Sigmoid colon (tissue), 7 donors: ENCODE results near the gene ZFYVE28. TPM values are rescaled to one million over a fixed set of nuclear protein-coding genes. Genes with fewer than 3 reads are reported as not detected.

Source experiments
- DNase-seq: peaks from one replicate; pipeline ENCODE4 v3.0.0-alpha.2; 2019
- H3K27ac ChIP-seq, 4 donors: fragments of 200-600 bp; sonication (generic); one replicate each; pipeline ENCODE4 v1.5.1; 2016 to 2019; ENCODE audit warnings: mild to moderate bottlenecking in 1 of 4
- H3K27me3 ChIP-seq, 3 donors: fragments of 200-600 bp; sonication (generic); one replicate each; pipeline ENCODE4 v1.5.1; 2019; ENCODE audit warnings: mild to moderate bottlenecking in 1 of 3
- H3K36me3 ChIP-seq, 4 donors: fragments of 200-600 bp; sonication (generic); one replicate each; pipeline ENCODE4 v1.5.1; 2016 to 2019
- H3K4me1 ChIP-seq, 4 donors: fragments of 200-600 bp; sonication (generic); one replicate each; pipeline ENCODE4 v1.5.1; 2017 to 2019
- H3K4me3 ChIP-seq, 4 donors: fragments of 200-600 bp; sonication (generic); one replicate each; pipeline ENCODE4 v1.5.1; 2017 to 2019; ENCODE audit warnings: mild to moderate bottlenecking in 2 of 4, moderate library complexity in 1 of 4
- H3K9me3 ChIP-seq, 4 donors: fragments of 200-600 bp in 3 of 4; sonication (generic) in 3 of 4; one replicate each; pipeline versions ENCODE4 v1.5.1 to v1.6.1; 2013 to 2019
- CTCF ChIP-seq, 4 experiments: fragments of 450-650 bp in 3 of 4; fragments of 200-600 bp in 1 of 4; IDR thresholded peaks; one replicate each; pipeline ENCODE4 v1.5.1; 2016 to 2019; ENCODE audit warnings: antibody characterized with exemption in 4 of 4, mild to moderate bottlenecking in 3 of 4, moderate library complexity in 2 of 4
- EP300 ChIP-seq, 4 donors: sonication (generic); formaldehyde crosslinking; IDR thresholded peaks; one replicate each; pipeline ENCODE4 v1.6.1; 2017; ENCODE audit warnings: antibody characterized with exemption in 4 of 4
- POLR2A ChIP-seq, 2 donors: fragments of 450-650 bp; IDR thresholded peaks; one replicate each; pipeline ENCODE4 v1.6.1; 2016; ENCODE audit warnings: antibody characterized with exemption in 2 of 2, mild to moderate bottlenecking in 2 of 2, moderate library complexity in 2 of 2
- POLR2AphosphoS5 ChIP-seq, 4 donors: sonication (generic); formaldehyde crosslinking; IDR thresholded peaks; one replicate each; pipeline ENCODE4 v1.6.1; 2017; ENCODE audit warnings: antibody characterized with exemption in 4 of 4
- WGBS, 2 donors: extraction: QIAGEN DNeasy Blood & Tissue Kit; methylation state at CpG; one replicate each; pipeline ENCODE4 v1.1.7; 2013; 5-methylcytosine and 5-hydroxymethylcytosine counted together
- intact Hi-C: fragments of 100-400 bp; cut with DNase I; formaldehyde crosslinking; loops from one replicate; pipeline ENCODE4 v1.15.1; 2023
- polyA plus RNA-seq, 3 donors: library from polyadenylated mRNA; stranded (reverse); fragments of 200-250 nt; gene quantifications; one replicate each; pipeline ENCODE4 v1.2.3, GENCODE V29; 2013
- total RNA-seq, 4 donors: library from RNA; depleted of rRNA; stranded (reverse); fragments of >200 nt; gene quantifications; one replicate each; pipeline ENCODE4 v1.1.0, GENCODE V29; 2016
- donor health status: healthy with polysubstance abuse.
- donor health status: Bipolar disorder and iron deficiency.
- donor health status: healthy.

Gene ZFYVE28
- total and polyA plus RNA-seq, 7 donors = 3.1 to 24.1 (median 13.0) TPM

GRCh38 chr4:2457481-2458295 lies 39.2 kb upstream of the ZFYVE28 start:
- 68 to 85% methylated on average over 24 of the region's 24 CpGs for WGBS, 2 donors
- no peaks in the 10 kb centered on the region for H3K36me3 ChIP-seq
- intact Hi-C loops = no loop called here
- no peaks in the 10 kb centered on the region for H3K9me3 ChIP-seq
- DNase-seq = no peak
- no peaks in the 10 kb centered on the region for H3K27me3 ChIP-seq
- H3K4me3 ChIP-seq = no peak overlapping the region
- no peak overlapping the region for H3K27ac ChIP-seq
- no peak for TF ChIP-seq POLR2AphosphoS5 (IDR thresholded peaks at IDR 0.05)
- no peak for TF ChIP-seq POLR2A (IDR thresholded peaks at IDR 0.05)
- TF ChIP-seq CTCF (IDR thresholded peaks at IDR 0.05) = no peak
- no peak for TF ChIP-seq EP300 (IDR thresholded peaks at IDR 0.05)
- peaks cover 0 to 10% (median 7%) of the 10 kb centered on the region in 4 donors for H3K4me1 ChIP-seq

DNA sequence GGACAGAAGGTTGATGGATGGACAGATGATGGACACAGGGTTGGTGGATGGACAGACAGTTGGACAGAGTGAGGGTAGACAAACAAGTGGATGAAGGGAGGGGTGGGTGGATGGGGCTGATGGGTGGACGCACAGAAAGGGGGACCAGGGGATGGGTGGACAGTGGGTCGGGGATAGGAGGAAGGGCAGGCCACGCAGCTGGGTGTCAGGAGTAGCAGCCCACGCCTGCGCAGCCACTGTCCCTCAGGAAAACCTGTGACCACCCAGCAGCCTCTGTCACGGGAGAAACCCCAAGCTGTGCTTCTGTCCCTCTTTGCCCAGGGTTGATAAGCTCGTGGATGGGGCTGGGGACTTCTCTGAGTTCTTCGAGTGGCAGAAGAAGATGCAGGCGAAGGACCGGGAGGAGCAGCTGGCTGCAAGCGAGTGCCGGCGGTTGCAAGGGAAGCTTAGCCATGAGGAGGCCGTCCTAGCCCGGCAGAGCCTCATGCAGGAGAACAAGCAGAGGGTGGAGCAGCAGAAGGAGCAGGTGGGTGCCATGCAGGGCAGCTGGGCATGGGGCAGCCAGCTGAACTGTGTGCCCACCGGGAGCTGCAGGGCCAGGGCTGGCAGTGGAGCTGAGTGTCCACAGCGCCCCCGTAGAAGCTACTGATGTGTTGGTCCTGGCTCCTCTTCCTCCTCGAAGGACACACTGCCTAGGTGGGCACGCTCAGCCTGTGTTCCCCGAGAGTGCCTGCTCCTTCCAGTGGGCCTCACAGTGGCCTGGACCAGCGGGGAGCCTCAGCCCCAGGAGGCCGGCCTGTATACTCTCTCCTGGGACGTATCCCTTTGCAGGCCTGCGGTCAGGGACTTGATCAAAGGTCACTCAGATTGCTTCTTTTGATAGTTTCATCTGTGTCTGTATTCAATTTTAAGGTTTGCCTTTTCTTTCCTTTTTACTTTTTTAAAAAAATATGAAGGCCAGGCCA lies 33.7 kb upstream of the ZFYVE28 start:
- Histone ChIP-seq H3K4me3 (no peak overlapping the region), H3K27me3 (no peaks in the 10 kb centered on the region), H3K36me3 (no peaks in the 10 kb centered on the region), H3K27ac (no peak overlapping the region), H3K9me3 (no peaks in the 10 kb centered on the region), H3K4me1 (no peaks in the 10 kb centered on the region)
- peak; percentile 61 for DNase-seq
- intact Hi-C loops = no loop called here
- WGBS, 2 donors = 82 to 88% methylated on average over 25 of the region's 25 CpGs
- TF ChIP-seq EP300 (IDR thresholded peaks at IDR 0.05) (no peak), POLR2A (IDR thresholded peaks at IDR 0.05) (no peak), POLR2AphosphoS5 (IDR thresholded peaks at IDR 0.05) (no peak), CTCF (IDR thresholded peaks at IDR 0.05) (no peak)

DNA sequence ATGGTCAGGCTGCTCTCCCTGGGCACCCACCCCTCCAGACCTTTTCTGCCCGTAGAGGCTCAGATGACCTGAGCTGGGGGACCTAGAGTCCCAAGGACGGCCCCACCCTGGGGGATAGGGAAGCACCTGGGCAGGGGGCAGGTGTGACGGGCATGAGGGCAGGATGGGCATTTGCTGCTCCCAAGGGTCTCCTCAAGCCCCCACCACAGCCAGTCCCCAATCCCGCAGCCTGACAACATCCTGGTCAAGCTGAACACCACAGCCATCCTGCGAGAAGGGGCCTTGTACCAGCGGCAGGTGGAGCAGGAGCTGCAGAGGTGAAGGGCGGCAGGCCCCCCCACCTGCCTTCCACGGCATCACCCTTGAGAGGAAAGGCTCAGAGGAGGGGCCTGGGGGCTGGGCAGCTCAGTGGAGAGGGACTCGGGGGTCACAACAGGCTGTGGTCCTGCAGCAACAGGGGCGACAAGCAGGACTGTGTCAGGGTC lies 32.6 kb upstream of the ZFYVE28 start:
- intact Hi-C loops = no loop called here
- peak; percentile 56 for DNase-seq

More for the DNA sequence above, 32.6 kb upstream of the ZFYVE28 start:
- 83 to 87% methylated on average over 10 of the region's 10 CpGs for whole genome bisulfite sequencing, 2 donors
- H3K27ac ChIP-seq = no peak overlapping the region
- H3K27me3 ChIP-seq = no peaks in the 10 kb centered on the region
- H3K9me3 ChIP-seq = no peaks in the 10 kb centered on the region
- TF ChIP-seq EP300 (IDR thresholded peaks at IDR 0.05) (no peak), CTCF (IDR thresholded peaks at IDR 0.05) (no peak), POLR2AphosphoS5 (IDR thresholded peaks at IDR 0.05) (no peak), POLR2A (IDR thresholded peaks at IDR 0.05) (no peak)
- no peak overlapping the region for H3K4me3 ChIP-seq
- no peaks in the 10 kb centered on the region for H3K4me1 ChIP-seq
- no peaks in the 10 kb centered on the region for H3K36me3 ChIP-seq
